Mesothelial cell of epicardium (in vitro differentiated cells): Measurements from ENCODE around the gene ULK4. TPM values are rescaled to one million over a fixed set of nuclear protein-coding genes. Genes with fewer than 3 reads are reported as not detected.

ENCODE experiments used
- DNase-seq, 2 experiments: peaks; one replicate each; pipeline ENCODE4 v3.0.0; 2021; ENCODE audit warnings: low spot score in 2 of 2; ENCODE audit not compliant: unreplicated experiment in 2 of 2
- H3K27ac Mint-ChIP-seq: 2 replicates; pipeline ENCODE4 v1.8.0; 2021; ENCODE audit warnings: mixed read lengths
- H3K27me3 Mint-ChIP-seq: 2 replicates; pipeline ENCODE4 v1.8.0; 2021; ENCODE audit warnings: low read depth, mixed read lengths
- H3K36me3 Mint-ChIP-seq: 2 replicates; pipeline ENCODE4 v1.8.0; 2021; ENCODE audit warnings: mixed read lengths
- H3K4me1 Mint-ChIP-seq: 2 replicates; pipeline ENCODE4 v1.8.0; 2021; ENCODE audit warnings: mixed read lengths
- H3K4me3 Mint-ChIP-seq: 2 replicates; pipeline ENCODE4 v1.8.0; 2021; ENCODE audit warnings: mild to moderate bottlenecking, moderate library complexity, mixed read lengths
- H3K9me3 Mint-ChIP-seq: 2 replicates; pipeline ENCODE4 v1.8.0; 2021; ENCODE audit warnings: mixed read lengths
- total RNA-seq: library from RNA; stranded (reverse); gene quantifications from 3 replicates; pipeline ENCODE4 v1.2.1, GENCODE V29; 2021
- TF ChIP-seq, protein P1 (sequence below): fragments of 200-600 bp; sonication (generic); IDR thresholded peaks from one replicate; pipeline ENCODE4 v1.5.0; 2021; ENCODE audit warnings: antibody characterized with exemption; ENCODE audit not compliant: unreplicated experiment

Gene ULK4
- total RNA-seq, 1 donor from 2014 or later = 10.7 TPM

DNA sequence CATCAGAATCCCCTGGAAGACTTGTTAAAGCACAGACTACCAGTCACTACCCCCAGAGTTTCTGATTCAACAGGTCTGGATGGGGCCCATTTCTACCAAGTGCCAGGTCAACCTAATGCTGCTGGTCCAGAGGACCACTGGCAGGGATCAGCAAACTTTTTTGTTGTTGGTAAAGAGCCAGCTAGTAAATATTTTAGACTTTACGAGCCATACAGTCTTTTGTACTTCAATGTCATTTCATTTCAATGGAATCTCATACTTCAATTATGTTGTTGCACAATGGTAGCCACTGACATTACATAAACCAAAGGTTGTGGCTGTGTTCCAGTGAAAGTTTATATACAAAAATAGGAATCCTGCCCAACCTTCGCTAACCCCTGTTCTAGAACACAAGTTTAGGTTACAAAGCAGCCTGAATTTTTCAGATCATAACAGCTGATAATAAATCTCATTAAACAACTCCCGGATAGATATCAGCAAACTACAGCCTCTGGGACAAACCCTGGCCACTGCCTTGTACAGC, 28.7 kb downstream of the ULK4 start:
- peak overlapping the region; percentile 30 for H3K27ac Mint-ChIP-seq
- H3K27me3 Mint-ChIP-seq = no peaks in the 10 kb centered on the region
- DNase-seq = no peak
- peaks cover 29% of the 10 kb centered on the region for H3K36me3 Mint-ChIP-seq
- TF ChIP-seq, protein P1, sequence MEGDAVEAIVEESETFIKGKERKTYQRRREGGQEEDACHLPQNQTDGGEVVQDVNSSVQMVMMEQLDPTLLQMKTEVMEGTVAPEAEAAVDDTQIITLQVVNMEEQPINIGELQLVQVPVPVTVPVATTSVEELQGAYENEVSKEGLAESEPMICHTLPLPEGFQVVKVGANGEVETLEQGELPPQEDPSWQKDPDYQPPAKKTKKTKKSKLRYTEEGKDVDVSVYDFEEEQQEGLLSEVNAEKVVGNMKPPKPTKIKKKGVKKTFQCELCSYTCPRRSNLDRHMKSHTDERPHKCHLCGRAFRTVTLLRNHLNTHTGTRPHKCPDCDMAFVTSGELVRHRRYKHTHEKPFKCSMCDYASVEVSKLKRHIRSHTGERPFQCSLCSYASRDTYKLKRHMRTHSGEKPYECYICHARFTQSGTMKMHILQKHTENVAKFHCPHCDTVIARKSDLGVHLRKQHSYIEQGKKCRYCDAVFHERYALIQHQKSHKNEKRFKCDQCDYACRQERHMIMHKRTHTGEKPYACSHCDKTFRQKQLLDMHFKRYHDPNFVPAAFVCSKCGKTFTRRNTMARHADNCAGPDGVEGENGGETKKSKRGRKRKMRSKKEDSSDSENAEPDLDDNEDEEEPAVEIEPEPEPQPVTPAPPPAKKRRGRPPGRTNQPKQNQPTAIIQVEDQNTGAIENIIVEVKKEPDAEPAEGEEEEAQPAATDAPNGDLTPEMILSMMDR = no peak
- H3K4me3 Mint-ChIP-seq = no peak overlapping the region
- H3K4me1 Mint-ChIP-seq = peaks cover 7% of the 10 kb centered on the region
- peaks cover 23% of the 10 kb centered on the region for H3K9me3 Mint-ChIP-seq

DNA sequence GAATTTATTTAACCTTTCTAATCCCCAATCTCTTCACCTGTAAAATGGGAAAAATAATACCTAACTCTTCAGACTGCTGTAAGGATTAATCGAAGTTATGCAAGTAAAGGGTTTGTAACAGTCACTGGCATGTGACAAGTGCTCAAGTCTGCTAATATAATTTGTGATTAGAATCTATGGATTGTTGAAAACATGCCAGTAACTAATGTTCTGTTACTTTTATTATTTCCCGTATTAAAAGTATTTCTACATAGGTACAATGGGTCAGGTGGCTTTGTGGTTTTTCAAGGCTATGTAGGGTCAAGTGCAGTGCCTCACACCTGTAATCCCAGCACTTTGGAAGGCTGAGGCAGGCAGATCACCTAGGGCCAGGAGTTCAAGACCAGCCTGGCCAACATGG, 29.4 kb downstream of the ULK4 start:
- TF ChIP-seq, protein P1 = no peak
- H3K4me3 Mint-ChIP-seq = no peak overlapping the region

DNA sequence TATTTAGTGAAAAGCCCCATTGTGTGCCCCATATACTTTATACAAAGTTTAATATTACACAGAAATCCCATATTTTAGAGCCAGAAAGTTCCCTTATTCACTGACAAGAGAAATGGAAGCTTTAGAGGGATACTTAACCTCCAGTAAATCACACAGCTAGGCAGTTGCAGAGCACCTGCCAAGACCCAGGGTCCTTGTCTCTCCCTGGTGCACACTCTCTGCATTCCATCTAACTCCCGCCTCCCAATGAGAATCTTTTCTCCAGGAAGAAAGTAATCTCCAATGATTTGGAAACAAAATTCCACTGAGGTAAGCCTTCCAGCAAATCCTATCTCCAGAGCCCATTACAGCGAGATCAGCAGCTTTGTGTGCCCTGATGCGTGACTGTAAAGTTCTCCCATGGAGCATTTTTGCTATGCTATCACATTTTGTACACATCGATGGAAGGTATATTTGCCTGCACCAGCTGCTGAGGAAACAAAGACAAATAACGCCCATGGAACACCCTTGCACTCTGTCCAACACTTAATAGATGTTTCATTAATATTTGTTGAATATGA, 41.4 kb downstream of the ULK4 start:
- TF ChIP-seq, protein P1 = no peak

More for the DNA sequence above, 29.4 kb downstream of the ULK4 start:
- DNase-seq = no peak
- Mint-ChIP-seq H3K27ac (no peak overlapping the region), H3K27me3 (no peaks in the 10 kb centered on the region), H3K4me1 (peaks cover 7% of the 10 kb centered on the region), H3K9me3 (peaks cover 23% of the 10 kb centered on the region), H3K36me3 (peaks cover 32% of the 10 kb centered on the region)

DNA sequence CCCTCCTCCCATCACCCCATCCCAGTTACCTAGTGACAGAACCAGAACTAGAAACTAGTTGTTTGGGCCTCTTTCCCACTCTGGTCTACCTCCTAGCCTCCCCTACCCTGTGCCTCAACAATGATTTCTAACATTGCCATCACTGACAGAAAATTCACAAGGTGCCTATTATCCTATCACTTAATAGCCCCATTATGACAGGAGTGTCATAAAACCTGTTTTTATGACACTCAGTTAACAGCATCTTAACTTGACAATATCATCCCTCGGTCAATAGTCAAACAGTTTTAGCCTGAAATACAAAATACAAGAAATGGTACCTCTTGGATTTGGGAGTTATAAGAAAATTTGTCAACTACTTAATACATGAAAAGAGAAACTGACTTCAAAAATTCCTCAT, 46.5 kb downstream of the ULK4 start:
- no peaks in the 10 kb centered on the region for H3K27me3 Mint-ChIP-seq
- no peak overlapping the region for H3K27ac Mint-ChIP-seq
- H3K36me3 Mint-ChIP-seq = peaks cover 9% of the 10 kb centered on the region
- H3K9me3 Mint-ChIP-seq = no peaks in the 10 kb centered on the region
- TF ChIP-seq, protein P1 = no peak
- no peak overlapping the region for H3K4me3 Mint-ChIP-seq
- H3K4me1 Mint-ChIP-seq = no peaks in the 10 kb centered on the region
- no peak for DNase-seq

More for the DNA sequence above, 41.4 kb downstream of the ULK4 start:
- no peak overlapping the region for H3K4me3 Mint-ChIP-seq
- H3K9me3 Mint-ChIP-seq = no peaks in the 10 kb centered on the region
- H3K4me1 Mint-ChIP-seq = no peaks in the 10 kb centered on the region
- H3K36me3 Mint-ChIP-seq = no peaks in the 10 kb centered on the region
- no peak overlapping the region for H3K27ac Mint-ChIP-seq
- H3K27me3 Mint-ChIP-seq = no peaks in the 10 kb centered on the region
- DNase-seq = no peak

DNA sequence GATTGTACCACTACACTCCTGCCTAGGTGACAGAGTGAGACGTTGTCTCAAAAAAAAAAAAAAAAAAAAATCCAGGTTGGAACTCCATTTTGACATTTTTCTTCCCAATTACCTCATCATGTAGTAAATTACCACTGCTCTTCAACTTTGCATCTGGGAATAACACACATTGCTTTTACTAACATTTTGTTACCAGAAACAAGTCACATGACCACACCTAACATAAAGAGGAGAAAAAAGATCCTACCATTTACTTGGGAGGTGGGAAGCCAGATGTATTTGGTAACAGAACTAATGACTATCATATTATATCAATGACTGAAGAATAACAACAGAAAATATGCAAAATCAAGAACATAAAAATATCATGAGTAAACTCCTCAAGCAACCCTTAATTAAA, 49.6 kb downstream of the ULK4 start:
- H3K9me3 Mint-ChIP-seq = no peaks in the 10 kb centered on the region
- H3K4me1 Mint-ChIP-seq = no peaks in the 10 kb centered on the region
- no peak overlapping the region for H3K27ac Mint-ChIP-seq
- peaks cover 12% of the 10 kb centered on the region for H3K36me3 Mint-ChIP-seq
- H3K27me3 Mint-ChIP-seq = no peaks in the 10 kb centered on the region
- TF ChIP-seq, protein P1 = no peak
- no peak overlapping the region for H3K4me3 Mint-ChIP-seq
- no peak for DNase-seq
